ENCODE measurements around the gene HECW1. TPM values are rescaled to one million over a fixed set of nuclear protein-coding genes. Genes with fewer than 3 reads are reported as not detected.
"Not testable (repeated sequence)": the region's sequence is repeated elsewhere in the genome, so short reads cannot be mapped to it uniquely, and the experiment has no call there.

Gene HECW1
- polyA plus RNA-seq, 6 donors from 2014 or later: not detected

GRCh38 chr7:43211286-43211685, 98.8 kb downstream of the HECW1 start:
- no peaks in the 10 kb centered on the region for H3K36me3 Mint-ChIP-seq
- no peaks in the 10 kb centered on the region for H3K9me3 Mint-ChIP-seq
- H3K4me1 Mint-ChIP-seq: no peaks in the 10 kb centered on the region
- H3K27me3 Mint-ChIP-seq: peaks cover under 1 to 24% (median 16%) of the 10 kb centered on the region in 3 donors
- H3K27ac Mint-ChIP-seq: no peak overlapping the region
- DNase-seq (no peak), ATAC-seq (ENCODE audit: low read depth in 2 of 2) (no peak)
- H3K4me3 Mint-ChIP-seq: no peak overlapping the region

- DNase-seq: no peak
- ATAC-seq (ENCODE audit: low read depth in 2 of 2): no peak
- H3K4me1 Mint-ChIP-seq: no peaks in the 10 kb centered on the region
- no peak overlapping the region for H3K4me3 Mint-ChIP-seq
- H3K36me3 Mint-ChIP-seq: no peaks in the 10 kb centered on the region
- H3K27me3 Mint-ChIP-seq: peaks cover 0 to 24% (median 16%) of the 10 kb centered on the region in 3 donors
- no peak overlapping the region for H3K27ac Mint-ChIP-seq
- H3K9me3 Mint-ChIP-seq: no peaks in the 10 kb centered on the region
These were observed 99.2 kb downstream of the HECW1 start for GRCh38 chr7:43211693-43212092.

GRCh38 chr7:43212921-43213320, 100.5 kb downstream of the HECW1 start:
- no peak for DNase-seq
- no peak for ATAC-seq (ENCODE audit: low read depth in 2 of 2)
- Mint-ChIP-seq H3K27me3 (peaks cover 0 to 28% (median 16%) of the 10 kb centered on the region in 3 donors), H3K4me3 (no peak overlapping the region), H3K9me3 (no peaks in the 10 kb centered on the region), H3K4me1 (no peaks in the 10 kb centered on the region), H3K27ac (no peak overlapping the region), H3K36me3 (no peaks in the 10 kb centered on the region)

- Mint-ChIP-seq H3K9me3 (peaks cover 0 to 5% (median 0%) of the 10 kb centered on the region in 7 donors), H3K4me3 (no peak overlapping the region), H3K36me3 (no peaks in the 10 kb centered on the region), H3K27me3 (peaks cover 0 to 30% (median 12%) of the 10 kb centered on the region in 3 donors), H3K27ac (no peak overlapping the region), H3K4me1 (no peaks in the 10 kb centered on the region)
- DNase-seq: no peak
- no peak for ATAC-seq (ENCODE audit: low read depth in 2 of 2)
These were observed 102.6 kb downstream of the HECW1 start for GRCh38 chr7:43215061-43215460.

GRCh38 chr7:43217055-43217454, 104.6 kb downstream of the HECW1 start:
- peaks cover 0 to 30% (median 8%) of the 10 kb centered on the region in 3 donors for H3K27me3 Mint-ChIP-seq
- no peak overlapping the region for H3K4me3 Mint-ChIP-seq
- H3K9me3 Mint-ChIP-seq: peaks cover 0 to 5% (median 0%) of the 10 kb centered on the region in 7 donors
- ATAC-seq (ENCODE audit: low read depth in 2 of 2) (no peak), DNase-seq (no peak)
- H3K36me3 Mint-ChIP-seq: no peaks in the 10 kb centered on the region
- peak overlapping the region in 1 of 6 donors; percentile 22 for H3K27ac Mint-ChIP-seq
- H3K4me1 Mint-ChIP-seq: no peaks in the 10 kb centered on the region

- not testable (repeated sequence) for H3K36me3 Mint-ChIP-seq; ATAC-seq (ENCODE audit: low read depth in 2 of 2); H3K9me3 Mint-ChIP-seq; H3K4me3 Mint-ChIP-seq; H3K4me1 Mint-ChIP-seq; DNase-seq
- peaks cover 0 to 30% (median 4%) of the 10 kb centered on the region in 3 donors for H3K27me3 Mint-ChIP-seq
- H3K27ac Mint-ChIP-seq: peak overlapping the region in 1 of 6 donors; percentile 20
These were observed 106.5 kb downstream of the HECW1 start for GRCh38 chr7:43218901-43219300.

GRCh38 chr7:43220250-43220649, 107.8 kb downstream of the HECW1 start:
- Mint-ChIP-seq H3K36me3 (no peaks in the 10 kb centered on the region), H3K4me1 (no peaks in the 10 kb centered on the region), H3K4me3 (no peak overlapping the region), H3K27ac (no peak overlapping the region), H3K27me3 (peaks cover 0 to 22% (median 4%) of the 10 kb centered on the region in 3 donors), H3K9me3 (peaks cover 0 to 5% (median 0%) of the 10 kb centered on the region in 7 donors)
- DNase-seq (no peak), ATAC-seq (ENCODE audit: low read depth in 2 of 2) (no peak)

GRCh38 chr7:43220742-43221141, 108.3 kb downstream of the HECW1 start:
- Mint-ChIP-seq H3K4me1 (no peaks in the 10 kb centered on the region), H3K27ac (no peak overlapping the region), H3K36me3 (no peaks in the 10 kb centered on the region), H3K9me3 (peaks cover 0 to 5% (median 0%) of the 10 kb centered on the region in 7 donors), H3K27me3 (peaks cover 0 to 18% (median 4%) of the 10 kb centered on the region in 3 donors), H3K4me3 (no peak overlapping the region)
- ATAC-seq (ENCODE audit: low read depth in 2 of 2): no peak
- no peak for DNase-seq

GRCh38 chr7:43229801-43230200, 117.4 kb downstream of the HECW1 start:
- H3K9me3 Mint-ChIP-seq: no peaks in the 10 kb centered on the region

GRCh38 chr7:43232366-43232765, 119.9 kb downstream of the HECW1 start:
- H3K36me3 Mint-ChIP-seq: no peaks in the 10 kb centered on the region
- no peaks in the 10 kb centered on the region for H3K9me3 Mint-ChIP-seq
- ATAC-seq (ENCODE audit: low read depth in 2 of 2) (no peak), DNase-seq (no peak)
- H3K4me3 Mint-ChIP-seq: no peak overlapping the region
- H3K4me1 Mint-ChIP-seq: no peaks in the 10 kb centered on the region
- peaks cover 12 to 30% (median 26%) of the 10 kb centered on the region in 3 donors for H3K27me3 Mint-ChIP-seq
- H3K27ac Mint-ChIP-seq: no peak overlapping the region

More at GRCh38 chr7:43229801-43230200, 117.4 kb downstream of the HECW1 start:
- H3K27ac Mint-ChIP-seq: no peak overlapping the region
- peak overlapping the region in 1 of 8 donors; percentile 42 for H3K4me3 Mint-ChIP-seq
- ATAC-seq (ENCODE audit: low read depth in 2 of 2): no peak
- H3K36me3 Mint-ChIP-seq: no peaks in the 10 kb centered on the region
- DNase-seq: no peak
- no peaks in the 10 kb centered on the region for H3K4me1 Mint-ChIP-seq
- H3K27me3 Mint-ChIP-seq: peaks cover 18 to 27% (median 25%) of the 10 kb centered on the region in 3 donors

GRCh38 chr7:43234073-43234472, 121.6 kb downstream of the HECW1 start:
- no peaks in the 10 kb centered on the region for H3K9me3 Mint-ChIP-seq
- DNase-seq (no peak), ATAC-seq (ENCODE audit: low read depth in 2 of 2) (no peak)
- no peaks in the 10 kb centered on the region for H3K36me3 Mint-ChIP-seq
- no peaks in the 10 kb centered on the region for H3K4me1 Mint-ChIP-seq
- H3K4me3 Mint-ChIP-seq: no peak overlapping the region
- no peak overlapping the region for H3K27ac Mint-ChIP-seq
- peaks cover 11 to 19% (median 14%) of the 10 kb centered on the region in 3 donors for H3K27me3 Mint-ChIP-seq

- Mint-ChIP-seq H3K27ac (no peak overlapping the region), H3K36me3 (no peaks in the 10 kb centered on the region), H3K4me1 (no peaks in the 10 kb centered on the region), H3K9me3 (no peaks in the 10 kb centered on the region), H3K4me3 (no peak overlapping the region), H3K27me3 (peaks cover 11 to 16% (median 14%) of the 10 kb centered on the region in 3 donors)
- no peak for ATAC-seq (ENCODE audit: low read depth in 2 of 2)
- no peak for DNase-seq
These were observed 122.5 kb downstream of the HECW1 start for GRCh38 chr7:43234968-43235367.

- DNase-seq (no peak), ATAC-seq (ENCODE audit: low read depth in 2 of 2) (no peak)
- H3K27me3 Mint-ChIP-seq: peaks cover 6 to 17% (median 15%) of the 10 kb centered on the region in 3 donors
- H3K9me3 Mint-ChIP-seq: no peaks in the 10 kb centered on the region
- H3K36me3 Mint-ChIP-seq: no peaks in the 10 kb centered on the region
- H3K4me1 Mint-ChIP-seq: no peaks in the 10 kb centered on the region
- no peak overlapping the region for H3K27ac Mint-ChIP-seq
- H3K4me3 Mint-ChIP-seq: no peak overlapping the region
These were observed 128.1 kb downstream of the HECW1 start for GRCh38 chr7:43240565-43240964.

GRCh38 chr7:43242628-43243255, 130.3 kb downstream of the HECW1 start:
- H3K27me3 Mint-ChIP-seq: peaks cover 13 to 29% (median 14%) of the 10 kb centered on the region in 3 donors
- H3K4me3 Mint-ChIP-seq: no peak overlapping the region
- no peak for ATAC-seq (ENCODE audit: low read depth in 2 of 2)
- no peak for DNase-seq
- no peaks in the 10 kb centered on the region for H3K4me1 Mint-ChIP-seq
- H3K27ac Mint-ChIP-seq: peak overlapping the region in 2 of 6 donors; percentile 20 to 24
- H3K9me3 Mint-ChIP-seq: no peaks in the 10 kb centered on the region
- no peaks in the 10 kb centered on the region for H3K36me3 Mint-ChIP-seq
